ENCODE data around the gene ZNF827. TPM values are rescaled to one million over a fixed set of nuclear protein-coding genes. Genes with fewer than 3 reads are reported as not detected.
A peak's percentile ranks its signal among the peaks of the same experiment; 100 is the strongest.

The ZNF827 gene
- polyA plus RNA-seq, 1 donor (not counting 4 experiments of a cell fraction or from before 2014, with no cell fraction given): 4.7 TPM

DNA sequence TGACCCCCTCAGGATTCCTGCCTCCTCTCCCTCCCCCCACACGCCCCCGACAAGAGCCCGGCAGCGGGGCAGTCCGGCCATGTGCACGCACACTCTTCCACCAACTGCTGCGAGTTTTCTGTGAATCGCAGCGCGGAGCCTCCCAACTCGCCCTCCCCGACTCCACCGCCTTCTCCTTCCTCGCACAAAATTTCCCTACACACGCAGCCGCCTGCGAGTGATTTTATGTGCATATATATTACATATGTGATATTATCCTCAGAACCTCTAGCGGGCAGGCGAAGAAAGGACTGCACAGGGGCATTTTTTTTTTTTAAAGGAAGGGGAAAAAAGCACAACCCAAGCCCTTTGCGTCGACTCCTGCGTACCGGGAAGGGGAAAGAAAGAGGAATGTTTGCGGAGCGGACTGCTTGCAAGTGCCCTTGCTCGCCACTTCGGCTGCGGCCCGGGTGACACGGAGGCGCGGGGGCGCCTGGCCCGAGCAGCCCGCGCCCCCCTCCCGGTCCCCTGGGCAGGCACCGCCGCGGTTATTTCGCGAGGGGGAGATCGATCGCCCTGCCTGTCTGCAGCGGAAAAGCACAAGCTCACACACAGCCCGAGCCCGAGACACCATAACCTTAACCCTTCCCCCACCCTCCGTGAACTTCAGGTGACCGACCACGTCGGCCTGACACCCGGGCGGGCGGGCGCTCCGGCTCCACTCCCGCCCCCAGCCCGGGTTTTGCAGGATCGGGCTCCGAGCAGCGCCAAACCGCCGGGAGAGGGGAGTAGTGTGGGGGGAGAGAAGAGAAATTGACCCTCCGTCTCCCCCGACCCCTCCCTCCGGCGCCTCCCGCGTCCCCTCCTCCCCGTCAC lies 2.3 kb downstream of the ZNF827 start:
- FAIRE-seq (no peak), DNase-seq (ENCODE audit: low read depth, low spot score) (no peak)
- Histone ChIP-seq H3K9ac (ENCODE audit: control insufficient read depth, extremely low read depth, insufficient read depth, low read length) (peak overlapping the region; percentile 83), H3K9me1 (ENCODE audit: control insufficient read depth, extremely low read depth, insufficient read depth, low read length) (no peaks in the 10 kb centered on the region), H3K36me3 (ENCODE audit: control insufficient read depth in 2 of 2, extremely low read depth in 1 of 2, insufficient read depth in 2 of 2, low read length in 2 of 2) (no peaks in the 10 kb centered on the region), H3K4me2 (ENCODE audit: control insufficient read depth, extremely low read depth, insufficient read depth, low read depth, low read length) (peak overlapping the region; percentile 83), H3K4me1 (ENCODE audit: control insufficient read depth, extremely low read depth, insufficient read depth, low read length) (peaks cover 23% of the 10 kb centered on the region), H2AFZ (ENCODE audit: control insufficient read depth, low read length) (peak overlapping the region; percentile 43), H3K27me3 (ENCODE audit: control insufficient read depth, extremely low read depth, insufficient read depth, low read length) (no peaks in the 10 kb centered on the region), H3K4me3 (ENCODE audit: control insufficient read depth in 2 of 3, extremely low read depth in 1 of 3, insufficient read depth in 2 of 3, low read depth in 1 of 3, low read length in 3 of 3) (peak overlapping the region; percentile 77 to 89 (median 80)), H3K27ac (ENCODE audit: control insufficient read depth, insufficient read depth, low read length) (peak overlapping the region; percentile 73), H3K9me3 (ENCODE audit: control insufficient read depth, low read depth, low read length) (no peaks in the 10 kb centered on the region), H3K79me2 (ENCODE audit: control insufficient read depth, insufficient read depth, low read length) (peaks cover 27% of the 10 kb centered on the region), H4K20me1 (ENCODE audit: control insufficient read depth, extremely low read depth, insufficient read depth, low read length) (no peaks in the 10 kb centered on the region)
- TF ChIP-seq EZH2 (IDR thresholded peaks at IDR 0.05; ENCODE audit: low read length): no peak
- TF ChIP-seq, protein P1, sequence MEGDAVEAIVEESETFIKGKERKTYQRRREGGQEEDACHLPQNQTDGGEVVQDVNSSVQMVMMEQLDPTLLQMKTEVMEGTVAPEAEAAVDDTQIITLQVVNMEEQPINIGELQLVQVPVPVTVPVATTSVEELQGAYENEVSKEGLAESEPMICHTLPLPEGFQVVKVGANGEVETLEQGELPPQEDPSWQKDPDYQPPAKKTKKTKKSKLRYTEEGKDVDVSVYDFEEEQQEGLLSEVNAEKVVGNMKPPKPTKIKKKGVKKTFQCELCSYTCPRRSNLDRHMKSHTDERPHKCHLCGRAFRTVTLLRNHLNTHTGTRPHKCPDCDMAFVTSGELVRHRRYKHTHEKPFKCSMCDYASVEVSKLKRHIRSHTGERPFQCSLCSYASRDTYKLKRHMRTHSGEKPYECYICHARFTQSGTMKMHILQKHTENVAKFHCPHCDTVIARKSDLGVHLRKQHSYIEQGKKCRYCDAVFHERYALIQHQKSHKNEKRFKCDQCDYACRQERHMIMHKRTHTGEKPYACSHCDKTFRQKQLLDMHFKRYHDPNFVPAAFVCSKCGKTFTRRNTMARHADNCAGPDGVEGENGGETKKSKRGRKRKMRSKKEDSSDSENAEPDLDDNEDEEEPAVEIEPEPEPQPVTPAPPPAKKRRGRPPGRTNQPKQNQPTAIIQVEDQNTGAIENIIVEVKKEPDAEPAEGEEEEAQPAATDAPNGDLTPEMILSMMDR (optimal IDR thresholded peaks at IDR 0.05 in 1 of 3, IDR thresholded peaks at IDR 0.05 in 1 of 3, conservative IDR thresholded peaks at IDR 0.05 in 1 of 3; ENCODE audit: extremely low read depth in 1 of 3, insufficient read depth in 2 of 3, low read length in 3 of 3): peak; percentile 5 to 28 (median 24)
- dilution Hi-C loops (cut with MboI; ENCODE audit: extremely low pct_ligation_motif_present, low sequenced_read_pairs): no loop called here

DNA sequence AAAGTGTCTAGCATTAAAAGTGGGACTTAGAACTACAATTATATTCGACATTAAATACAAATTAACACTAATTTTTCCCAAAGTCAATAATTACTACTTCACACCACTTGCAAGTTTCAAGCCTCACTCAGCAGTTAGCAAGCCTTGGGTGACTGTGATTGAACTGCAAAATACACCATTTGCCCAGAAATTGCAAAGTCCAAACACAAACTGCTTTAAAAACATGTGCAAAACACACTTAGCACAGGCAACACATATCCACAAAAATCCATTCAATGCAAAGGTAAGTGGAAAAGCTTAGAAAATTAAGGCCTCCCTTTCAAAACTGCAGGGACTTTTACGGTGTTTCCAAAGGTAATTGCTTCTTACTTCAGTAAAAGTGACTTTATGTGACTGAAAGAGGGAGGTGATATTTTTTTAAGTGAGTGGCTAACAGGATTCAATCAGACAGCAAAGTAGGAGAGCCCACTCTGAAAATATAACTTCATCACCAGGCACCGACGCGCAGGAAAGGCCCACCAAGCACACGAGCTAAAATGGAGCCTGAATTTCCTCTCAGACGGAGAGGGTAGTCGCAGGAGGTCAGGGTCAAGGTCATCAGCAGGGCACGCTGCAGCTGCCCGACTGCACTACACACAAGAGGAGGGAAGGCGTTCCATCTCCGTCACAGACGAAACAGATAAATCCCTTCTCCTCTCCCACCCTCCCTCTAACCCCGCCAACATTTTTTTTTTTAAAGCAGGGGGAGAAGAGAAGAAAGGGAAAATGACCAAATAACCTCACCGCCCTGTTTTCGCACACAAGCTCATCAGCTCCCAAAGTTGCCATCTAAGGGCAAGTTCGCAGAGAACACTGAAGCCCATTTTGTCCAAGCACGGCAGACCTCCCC lies 3.1 kb downstream of the ZNF827 start:
- H3K9ac ChIP-seq (ENCODE audit: control insufficient read depth, extremely low read depth, insufficient read depth, low read length): peak overlapping the region; percentile 83
- H4K20me1 ChIP-seq (ENCODE audit: control insufficient read depth, extremely low read depth, insufficient read depth, low read length): no peaks in the 10 kb centered on the region
- peaks cover 32% of the 10 kb centered on the region for H3K79me2 ChIP-seq (ENCODE audit: control insufficient read depth, insufficient read depth, low read length)
- peak overlapping the region; percentile 77 to 89 (median 80) for H3K4me3 ChIP-seq (ENCODE audit: control insufficient read depth in 2 of 3, extremely low read depth in 1 of 3, insufficient read depth in 2 of 3, low read depth in 1 of 3, low read length in 3 of 3)
- dilution Hi-C loops (cut with MboI; ENCODE audit: extremely low pct_ligation_motif_present, low sequenced_read_pairs): no loop called here
- no peaks in the 10 kb centered on the region for H3K9me3 ChIP-seq (ENCODE audit: control insufficient read depth, low read depth, low read length)
- DNase-seq (ENCODE audit: low read depth, low spot score) (no peak), FAIRE-seq (no peak)
- no peaks in the 10 kb centered on the region for H3K36me3 ChIP-seq (ENCODE audit: control insufficient read depth in 2 of 2, extremely low read depth in 1 of 2, insufficient read depth in 2 of 2, low read length in 2 of 2)
- TF ChIP-seq EZH2 (IDR thresholded peaks at IDR 0.05; ENCODE audit: low read length): no peak
- TF ChIP-seq, protein P1 (optimal IDR thresholded peaks at IDR 0.05 in 1 of 3, IDR thresholded peaks at IDR 0.05 in 1 of 3, conservative IDR thresholded peaks at IDR 0.05 in 1 of 3; ENCODE audit: extremely low read depth in 1 of 3, insufficient read depth in 2 of 3, low read length in 3 of 3): no peak
- H3K27me3 ChIP-seq (ENCODE audit: control insufficient read depth, extremely low read depth, insufficient read depth, low read length): no peaks in the 10 kb centered on the region
- peaks cover 23% of the 10 kb centered on the region for H3K4me1 ChIP-seq (ENCODE audit: control insufficient read depth, extremely low read depth, insufficient read depth, low read length)
- peak overlapping the region; percentile 73 for H3K27ac ChIP-seq (ENCODE audit: control insufficient read depth, insufficient read depth, low read length)
- no peaks in the 10 kb centered on the region for H3K9me1 ChIP-seq (ENCODE audit: control insufficient read depth, extremely low read depth, insufficient read depth, low read length)
- H2AFZ ChIP-seq (ENCODE audit: control insufficient read depth, low read length): peak overlapping the region; percentile 43
- H3K4me2 ChIP-seq (ENCODE audit: control insufficient read depth, extremely low read depth, insufficient read depth, low read depth, low read length): peak overlapping the region; percentile 83
